Natural killer cell (primary cell): ENCODE measurements around the gene SLC25A6. TPM values are rescaled to one million over a fixed set of nuclear protein-coding genes. Genes with fewer than 3 reads are reported as not detected.

Experiments used
- ATAC-seq, 3 donors: fragments of 150-1000 bp in 2 of 3; fragments of 200-7000 bp in 1 of 3; cut with Tn5 transposase; 1 replicate in 1 of 3; 2 replicates in 2 of 3; pipeline ENCODE4 v1.10.0; 2021; ENCODE audit warnings: mild to moderate bottlenecking in 2 of 3, moderate library complexity in 2 of 3
- DNase-seq, 2 donors: peaks; one replicate each; pipeline versions ENCODE4 v3.0.0 to v3.0.0-alpha.2; 2013 to 2021; ENCODE audit warnings: mixed read lengths in 1 of 2
- H3K27ac ChIP-seq: one replicate; pipeline ENCODE4 v1.5.1; 2013; ENCODE audit warnings: mild to moderate bottlenecking, low read length
- H3K27me3 ChIP-seq: one replicate; pipeline ENCODE4 v1.6.1; 2013; ENCODE audit warnings: low read length; ENCODE audit not compliant: control insufficient read depth, insufficient read depth
- H3K36me3 ChIP-seq: one replicate; pipeline ENCODE4 v1.6.1; 2013; ENCODE audit warnings: low read length; ENCODE audit not compliant: control insufficient read depth, insufficient read depth
- H3K4me1 ChIP-seq: one replicate; pipeline ENCODE4 v1.6.1; 2013; ENCODE audit warnings: low read length; ENCODE audit not compliant: control insufficient read depth, insufficient read depth
- H3K4me3 ChIP-seq: one replicate; pipeline ENCODE4 v1.5.1; 2013; ENCODE audit warnings: low read length
- H3K9me3 ChIP-seq: one replicate; pipeline ENCODE4 v1.6.1; 2013; ENCODE audit warnings: low read length; ENCODE audit not compliant: control insufficient read depth, insufficient read depth
- H3K27ac Mint-ChIP-seq, 2 donors: one replicate each; pipeline ENCODE4 v1.8.0; 2022; ENCODE audit warnings: mild to moderate bottlenecking in 2 of 2, mixed read lengths in 2 of 2, moderate library complexity in 1 of 2
- H3K27me3 Mint-ChIP-seq, 2 donors: one replicate each; pipeline ENCODE4 v1.8.0; 2022; ENCODE audit warnings: low read depth in 2 of 2, mixed read lengths in 2 of 2
- H3K36me3 Mint-ChIP-seq: one replicate; pipeline ENCODE4 v1.8.0; 2022; ENCODE audit warnings: mixed read lengths
- H3K4me1 Mint-ChIP-seq, 2 donors: one replicate each; pipeline ENCODE4 v1.8.0; 2022; ENCODE audit warnings: mixed read lengths in 2 of 2
- H3K4me3 Mint-ChIP-seq: one replicate; pipeline ENCODE4 v1.8.0; 2022; ENCODE audit warnings: mild to moderate bottlenecking, moderate library complexity, mixed read lengths
- H3K9me3 Mint-ChIP-seq, 2 donors: one replicate each; pipeline ENCODE4 v1.8.0; 2022; ENCODE audit warnings: mixed read lengths in 2 of 2
- WGBS: methylation state at CpG from one replicate; pipeline ENCODE4 v1.1.7; 2013; ENCODE audit warnings: missing lambda C conversion rate; ENCODE audit not compliant: insufficient coverage; 5-methylcytosine and 5-hydroxymethylcytosine counted together
- intact Hi-C: fragments of 100-400 bp; cut with micrococcal nuclease; formaldehyde crosslinking; loops from one replicate; pipeline ENCODE4 v1.14.2; 2022
- total RNA-seq, 4 donors: library from RNA; stranded (reverse); fragments of 120-200 nt in 1 of 4; gene quantifications; one replicate each; pipeline versions ENCODE4 v1.2.3 to v1.2.4, GENCODE V29; 2013 to 2022
- TF ChIP-seq, protein P1 (sequence below): fragments of 200-600 bp; IDR thresholded peaks from one replicate; pipeline ENCODE4 v1.8.0; 2022; ENCODE audit warnings: antibody characterized with exemption

The SLC25A6 gene
- total RNA-seq, 3 donors from 2014 or later (not counting 1 experiment from before 2014, with no cell fraction given): 157 to 197 (median 178) TPM

DNA sequence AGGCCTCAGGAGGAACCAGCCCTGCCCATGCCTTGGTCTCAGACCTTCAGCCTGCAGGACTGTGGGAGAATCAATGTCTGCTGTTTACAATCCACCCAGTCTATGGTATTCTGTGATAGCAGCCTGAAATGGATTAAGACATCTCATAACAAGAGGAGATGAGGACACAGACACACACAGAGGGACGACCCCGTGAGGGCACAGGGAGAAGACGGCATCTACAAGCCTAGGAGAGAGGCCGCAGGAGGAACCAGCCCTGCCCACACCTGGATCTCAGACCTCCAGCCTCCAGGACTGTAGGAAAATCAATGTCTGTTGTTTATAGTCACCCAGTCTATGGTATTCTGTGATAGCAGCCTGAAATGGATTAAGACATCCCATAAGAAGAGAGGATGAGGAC lies 3.3 kb downstream of the SLC25A6 start:
- intact Hi-C loops: no loop called here
- Mint-ChIP-seq H3K4me1 (peaks cover 29 to 39% of the 10 kb centered on the region in 2 donors), H3K36me3 (no peaks in the 10 kb centered on the region), H3K27ac (peak overlapping the region in 1 of 2 donors; percentile 72), H3K4me3 (peak overlapping the region; percentile 69), H3K27me3 (no peaks in the 10 kb centered on the region), H3K9me3 (no peaks in the 10 kb centered on the region)
- Histone ChIP-seq H3K27me3 (no peaks in the 10 kb centered on the region), H3K36me3 (peaks cover 55% of the 10 kb centered on the region), H3K4me1 (peaks cover 24% of the 10 kb centered on the region), H3K9me3 (no peaks in the 10 kb centered on the region), H3K27ac (no peak overlapping the region), H3K4me3 (no peak overlapping the region)
- WGBS: 95% methylated on average over 4 of the region's 4 CpGs
- TF ChIP-seq, protein P1, sequence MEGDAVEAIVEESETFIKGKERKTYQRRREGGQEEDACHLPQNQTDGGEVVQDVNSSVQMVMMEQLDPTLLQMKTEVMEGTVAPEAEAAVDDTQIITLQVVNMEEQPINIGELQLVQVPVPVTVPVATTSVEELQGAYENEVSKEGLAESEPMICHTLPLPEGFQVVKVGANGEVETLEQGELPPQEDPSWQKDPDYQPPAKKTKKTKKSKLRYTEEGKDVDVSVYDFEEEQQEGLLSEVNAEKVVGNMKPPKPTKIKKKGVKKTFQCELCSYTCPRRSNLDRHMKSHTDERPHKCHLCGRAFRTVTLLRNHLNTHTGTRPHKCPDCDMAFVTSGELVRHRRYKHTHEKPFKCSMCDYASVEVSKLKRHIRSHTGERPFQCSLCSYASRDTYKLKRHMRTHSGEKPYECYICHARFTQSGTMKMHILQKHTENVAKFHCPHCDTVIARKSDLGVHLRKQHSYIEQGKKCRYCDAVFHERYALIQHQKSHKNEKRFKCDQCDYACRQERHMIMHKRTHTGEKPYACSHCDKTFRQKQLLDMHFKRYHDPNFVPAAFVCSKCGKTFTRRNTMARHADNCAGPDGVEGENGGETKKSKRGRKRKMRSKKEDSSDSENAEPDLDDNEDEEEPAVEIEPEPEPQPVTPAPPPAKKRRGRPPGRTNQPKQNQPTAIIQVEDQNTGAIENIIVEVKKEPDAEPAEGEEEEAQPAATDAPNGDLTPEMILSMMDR: no peak
- DNase-seq (no peak), ATAC-seq (no peak)

DNA sequence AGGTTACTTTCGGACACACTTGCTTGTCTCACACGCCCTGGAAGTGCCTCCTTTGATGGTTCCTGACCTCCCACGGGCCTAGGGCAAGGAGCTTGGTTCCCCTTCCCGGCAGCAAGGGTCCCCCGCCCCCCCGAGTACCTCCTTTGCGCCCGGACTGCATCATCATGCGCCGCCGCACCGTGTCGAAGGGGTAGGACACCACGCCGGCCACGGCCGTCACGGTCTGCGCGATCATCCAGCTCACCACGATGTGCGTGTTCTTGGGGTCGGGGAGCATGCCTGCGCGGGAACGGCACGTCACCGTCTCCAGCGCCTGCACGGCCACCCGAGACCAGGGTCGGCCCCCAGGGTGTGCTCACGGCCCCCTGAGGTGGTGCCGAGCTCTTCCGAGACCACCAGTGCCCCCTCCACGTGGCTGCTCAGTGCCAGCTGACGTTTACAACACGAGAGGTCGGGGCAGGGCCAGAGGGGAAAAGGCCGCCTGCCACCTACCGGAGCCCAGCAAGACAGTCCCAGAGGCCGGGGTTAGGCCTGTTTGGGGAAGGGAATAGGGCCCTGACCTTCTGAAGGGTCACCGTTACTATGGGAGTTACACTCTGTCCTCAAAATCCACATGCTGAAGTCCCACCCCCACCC lies 4.7 kb downstream of the SLC25A6 start:
- Mint-ChIP-seq H3K27ac (peak overlapping the region in 1 of 2 donors; percentile 82), H3K4me3 (no peak overlapping the region)

DNA sequence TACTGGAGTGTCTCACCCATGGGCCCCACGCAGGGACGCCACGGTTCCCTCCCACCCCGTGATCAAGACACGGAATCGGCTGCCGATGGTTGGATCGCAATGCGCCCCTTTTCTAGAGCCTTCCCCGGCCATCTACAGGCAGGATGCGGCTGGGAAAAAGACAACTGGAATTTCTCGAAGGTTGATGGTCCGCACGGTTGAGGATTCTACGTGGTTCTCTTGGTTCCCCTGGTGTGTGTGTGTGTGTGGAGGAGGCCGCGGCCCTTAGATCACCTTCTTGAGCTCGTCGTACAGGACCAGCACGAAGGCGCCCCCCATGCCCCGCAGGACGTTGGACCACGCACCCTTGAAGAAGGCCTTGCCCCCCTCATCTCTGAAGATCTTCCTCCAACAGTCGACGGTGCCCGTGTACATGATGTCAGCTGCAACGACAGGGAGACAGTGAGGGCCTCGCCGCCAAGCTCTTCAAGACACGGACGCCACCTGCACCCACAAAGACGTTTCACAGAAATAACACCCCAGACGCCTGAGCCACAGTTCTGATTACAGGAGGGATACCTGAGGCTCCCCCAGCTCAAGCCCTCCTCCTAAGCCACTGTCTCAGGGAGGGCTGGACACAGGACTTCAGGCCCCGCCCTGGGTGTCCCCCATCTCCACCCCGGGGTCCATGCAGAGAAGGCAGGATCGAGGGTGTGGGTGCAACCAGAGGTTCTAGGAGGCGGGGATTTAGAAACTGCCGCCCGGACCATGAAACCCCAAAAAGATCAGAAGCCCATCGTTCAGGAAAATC lies 5.4 kb downstream of the SLC25A6 start:
- Mint-ChIP-seq H3K36me3 (no peaks in the 10 kb centered on the region), H3K27me3 (no peaks in the 10 kb centered on the region), H3K4me3 (no peak overlapping the region), H3K4me1 (peaks cover 22 to 25% of the 10 kb centered on the region in 2 donors), H3K9me3 (no peaks in the 10 kb centered on the region), H3K27ac (no peak overlapping the region)
- no peak overlapping the region for H3K27ac ChIP-seq
- intact Hi-C loops: no loop called here
- ATAC-seq (no peak), DNase-seq (no peak)
- H3K27me3 ChIP-seq: no peaks in the 10 kb centered on the region
- whole genome bisulfite sequencing: 97% methylated on average over 41 of the region's 41 CpGs
- H3K36me3 ChIP-seq: peaks cover 58% of the 10 kb centered on the region
- H3K4me1 ChIP-seq: peaks cover 16% of the 10 kb centered on the region
- TF ChIP-seq, protein P1: no peak
- no peak overlapping the region for H3K4me3 ChIP-seq
- H3K9me3 ChIP-seq: no peaks in the 10 kb centered on the region

More for the DNA sequence above, 4.7 kb downstream of the SLC25A6 start:
- no peaks in the 10 kb centered on the region for H3K27me3 ChIP-seq
- WGBS: 94% methylated on average over 42 of the region's 43 CpGs
- no peak overlapping the region for H3K27ac ChIP-seq
- Mint-ChIP-seq H3K9me3 (no peaks in the 10 kb centered on the region), H3K4me1 (peaks cover 22 to 30% of the 10 kb centered on the region in 2 donors), H3K36me3 (no peaks in the 10 kb centered on the region), H3K27me3 (no peaks in the 10 kb centered on the region)
- TF ChIP-seq, protein P1: no peak
- DNase-seq: no peak
- peaks cover 16% of the 10 kb centered on the region for H3K4me1 ChIP-seq
- no peaks in the 10 kb centered on the region for H3K9me3 ChIP-seq
- no peak for ATAC-seq
- intact Hi-C loops: no loop called here
- H3K4me3 ChIP-seq: no peak overlapping the region
- H3K36me3 ChIP-seq: peaks cover 58% of the 10 kb centered on the region
